Activated T-helper 2 cell treated with anti-CD3 and anti-CD28 coated beads, Interferon-gamma antibody, Interleukin-2, Interleukin-4, amounts not matched to agents 10 μg/mL and 5 μg/mL and 100 μg/mL, durations not matched to agents 14 hours and 24 hours and 36 hours (primary cell): ENCODE data around the gene BPIFB4. TPM values are rescaled to one million over a fixed set of nuclear protein-coding genes. Genes with fewer than 3 reads are reported as not detected.

Experiments
- DNase-seq: peaks from one replicate; pipeline ENCODE4 v3.0.0; 2021; ENCODE audit warnings: low spot score
- H3K27ac Mint-ChIP-seq: one replicate; pipeline ENCODE4 v1.8.0; 2021; ENCODE audit warnings: mixed read lengths
- H3K27me3 Mint-ChIP-seq: one replicate; pipeline ENCODE4 v1.8.0; 2021; ENCODE audit warnings: low read depth, mixed read lengths
- H3K36me3 Mint-ChIP-seq: one replicate; pipeline ENCODE4 v1.8.0; 2021; ENCODE audit warnings: low read depth, mixed read lengths
- H3K4me1 Mint-ChIP-seq: one replicate; pipeline ENCODE4 v1.8.0; 2021; ENCODE audit warnings: low read depth, mixed read lengths
- H3K4me3 Mint-ChIP-seq: one replicate; pipeline ENCODE4 v1.8.0; 2021; ENCODE audit warnings: low read depth, mild to moderate bottlenecking, moderate library complexity, mixed read lengths
- H3K9me3 Mint-ChIP-seq: one replicate; pipeline ENCODE4 v1.8.0; 2021; ENCODE audit warnings: mixed read lengths
- intact Hi-C: fragments of 100-400 bp; cut with micrococcal nuclease; formaldehyde crosslinking; loops from one replicate; pipeline ENCODE4 v1.15.1; 2023
- total RNA-seq: library from RNA; stranded (reverse); gene quantifications from 2 replicates; pipeline ENCODE4 v1.2.3, GENCODE V29; 2022

Gene BPIFB4
- not detected in 2 replicates for total RNA-seq

- Mint-ChIP-seq H3K4me1 (no peaks in the 10 kb centered on the region), H3K36me3 (no peaks in the 10 kb centered on the region), H3K9me3 (no peaks in the 10 kb centered on the region), H3K27me3 (peaks cover 6% of the 10 kb centered on the region), H3K4me3 (no peak within 1 kb of the TSS), H3K27ac (no peak within 1 kb of the TSS)
- no peak for DNase-seq
- intact Hi-C loops: no loop called here
Measured at GRCh38 chr20:33079259-33079658, at the start of gene BPIFB4. Gene BPIFB4 (plus strand): TSS chr20:33079643. CDS start chr20:33081527, 1,884 bp downstream.

GRCh38 chr20:33030076-33030475 is 49.4 kb upstream of the BPIFB4 start:
- intact Hi-C loops: no loop called here
- Mint-ChIP-seq H3K4me3 (no peak overlapping the region), H3K27ac (no peak overlapping the region), H3K36me3 (no peaks in the 10 kb centered on the region), H3K4me1 (no peaks in the 10 kb centered on the region), H3K27me3 (no peaks in the 10 kb centered on the region), H3K9me3 (no peaks in the 10 kb centered on the region)
- DNase-seq: no peak

- Mint-ChIP-seq H3K9me3 (no peaks in the 10 kb centered on the region), H3K27ac (no peak overlapping the region), H3K4me1 (no peaks in the 10 kb centered on the region), H3K36me3 (no peaks in the 10 kb centered on the region), H3K4me3 (no peak overlapping the region), H3K27me3 (no peaks in the 10 kb centered on the region)
- intact Hi-C loops: no loop called here
- DNase-seq: no peak
Measured at GRCh38 chr20:33030569-33030968, 48.9 kb upstream of the BPIFB4 start.

GRCh38 chr20:33031531-33031930 is 47.9 kb upstream of the BPIFB4 start, which contains the start of gene BPIFB6:
Gene BPIFB6 (plus strand): TSS chr20:33031648. CDS start chr20:33031648, 0 bp downstream.
- Mint-ChIP-seq H3K36me3 (no peaks in the 10 kb centered on the region), H3K27me3 (no peaks in the 10 kb centered on the region), H3K4me1 (no peaks in the 10 kb centered on the region), H3K27ac (no peak within 1 kb of the TSS), H3K9me3 (no peaks in the 10 kb centered on the region), H3K4me3 (no peak within 1 kb of the TSS)
- DNase-seq: no peak
- intact Hi-C loops: no loop called here

- Mint-ChIP-seq H3K36me3 (no peaks in the 10 kb centered on the region), H3K27me3 (no peaks in the 10 kb centered on the region), H3K9me3 (no peaks in the 10 kb centered on the region), H3K4me3 (no peak overlapping the region), H3K4me1 (no peaks in the 10 kb centered on the region), H3K27ac (no peak overlapping the region)
- intact Hi-C loops: no loop called here
- no peak for DNase-seq
Measured at GRCh38 chr20:33032555-33032954, 46.9 kb upstream of the BPIFB4 start.

- Mint-ChIP-seq H3K36me3 (no peaks in the 10 kb centered on the region), H3K4me1 (no peaks in the 10 kb centered on the region), H3K9me3 (no peaks in the 10 kb centered on the region), H3K27me3 (peaks cover 2% of the 10 kb centered on the region), H3K27ac (no peak overlapping the region), H3K4me3 (no peak overlapping the region)
- intact Hi-C loops: no loop called here
- DNase-seq: no peak
Measured at GRCh38 chr20:33033381-33033780, 46.1 kb upstream of the BPIFB4 start.

- intact Hi-C loops: no loop called here
- H3K27me3 Mint-ChIP-seq: peaks cover 3% of the 10 kb centered on the region
- no peaks in the 10 kb centered on the region for H3K4me1 Mint-ChIP-seq
- no peak overlapping the region for H3K27ac Mint-ChIP-seq
- H3K4me3 Mint-ChIP-seq: no peak overlapping the region
- no peak for DNase-seq
- H3K36me3 Mint-ChIP-seq: no peaks in the 10 kb centered on the region
- no peaks in the 10 kb centered on the region for H3K9me3 Mint-ChIP-seq
Measured at GRCh38 chr20:33034115-33034514, 45.3 kb upstream of the BPIFB4 start.

GRCh38 chr20:33034901-33035492 is 44.4 kb upstream of the BPIFB4 start:
- H3K27me3 Mint-ChIP-seq: peaks cover 3% of the 10 kb centered on the region
- no peaks in the 10 kb centered on the region for H3K4me1 Mint-ChIP-seq

GRCh38 chr20:33037456-33037855 is 42.0 kb upstream of the BPIFB4 start:
- H3K4me3 Mint-ChIP-seq: no peak overlapping the region
- H3K27me3 Mint-ChIP-seq: peaks cover 3% of the 10 kb centered on the region
- H3K36me3 Mint-ChIP-seq: no peaks in the 10 kb centered on the region
- no peaks in the 10 kb centered on the region for H3K4me1 Mint-ChIP-seq
- intact Hi-C loops: no loop called here
- DNase-seq: no peak
- no peaks in the 10 kb centered on the region for H3K9me3 Mint-ChIP-seq
- H3K27ac Mint-ChIP-seq: no peak overlapping the region

More at GRCh38 chr20:33034901-33035492, 44.4 kb upstream of the BPIFB4 start:
- no peak overlapping the region for H3K27ac Mint-ChIP-seq
- H3K36me3 Mint-ChIP-seq: no peaks in the 10 kb centered on the region
- H3K4me3 Mint-ChIP-seq: no peak overlapping the region
- intact Hi-C loops: no loop called here
- no peak for DNase-seq
- H3K9me3 Mint-ChIP-seq: no peaks in the 10 kb centered on the region

- Mint-ChIP-seq H3K4me1 (no peaks in the 10 kb centered on the region), H3K36me3 (no peaks in the 10 kb centered on the region), H3K27ac (no peak overlapping the region), H3K4me3 (no peak overlapping the region), H3K9me3 (no peaks in the 10 kb centered on the region), H3K27me3 (peaks cover 3% of the 10 kb centered on the region)
- DNase-seq: no peak
- intact Hi-C loops: no loop called here
Measured at GRCh38 chr20:33038243-33038642, 41.2 kb upstream of the BPIFB4 start.

- H3K27ac Mint-ChIP-seq: no peak overlapping the region
- no peak overlapping the region for H3K4me3 Mint-ChIP-seq
- intact Hi-C loops: no loop called here
- no peaks in the 10 kb centered on the region for H3K36me3 Mint-ChIP-seq
- H3K27me3 Mint-ChIP-seq: peaks cover 3% of the 10 kb centered on the region
- H3K4me1 Mint-ChIP-seq: no peaks in the 10 kb centered on the region
- DNase-seq: no peak
- H3K9me3 Mint-ChIP-seq: peaks cover 21% of the 10 kb centered on the region
Measured at GRCh38 chr20:33042430-33042829, 37.0 kb upstream of the BPIFB4 start.

GRCh38 chr20:33042983-33043730 is 36.3 kb upstream of the BPIFB4 start:
- Mint-ChIP-seq H3K4me3 (no peak overlapping the region), H3K27me3 (peaks cover 3% of the 10 kb centered on the region)

GRCh38 chr20:33043731-33044181 is 35.7 kb upstream of the BPIFB4 start:
- H3K27ac Mint-ChIP-seq: no peak overlapping the region
- H3K4me3 Mint-ChIP-seq: no peak overlapping the region
- peaks cover 21% of the 10 kb centered on the region for H3K9me3 Mint-ChIP-seq
- DNase-seq: no peak
- no peaks in the 10 kb centered on the region for H3K36me3 Mint-ChIP-seq
- intact Hi-C loops: no loop called here
- no peaks in the 10 kb centered on the region for H3K4me1 Mint-ChIP-seq
- H3K27me3 Mint-ChIP-seq: no peaks in the 10 kb centered on the region

More at GRCh38 chr20:33042983-33043730, 36.3 kb upstream of the BPIFB4 start:
- DNase-seq: no peak
- Mint-ChIP-seq H3K27ac (no peak overlapping the region), H3K36me3 (no peaks in the 10 kb centered on the region), H3K4me1 (no peaks in the 10 kb centered on the region), H3K9me3 (peaks cover 21% of the 10 kb centered on the region)
- intact Hi-C loops: no loop called here
